ENCODE measurements around the gene ST3GAL2.
"Not testable (repeated sequence)": the region's sequence is repeated elsewhere in the genome, so short reads cannot be mapped to it uniquely, and the experiment has no call there.

ST3GAL2 gene

GRCh38 chr16:70386289-70386986 lies 52.5 kb downstream of the ST3GAL2 start:
- DNase-seq (ENCODE audit: low read depth in 2 of 2) = not testable (repeated sequence)

GRCh38 chr16:70383421-70383960 lies 55.4 kb downstream of the ST3GAL2 start:
- no peak for DNase-seq (ENCODE audit: low read depth in 2 of 2)

GRCh38 chr16:70381604-70382342 lies 57.1 kb downstream of the ST3GAL2 start:
- DNase-seq (ENCODE audit: low read depth in 2 of 2) = no peak

GRCh38 chr16:70380919-70381603 lies 57.8 kb downstream of the ST3GAL2 start:
- peak; percentile 82 to 85 for DNase-seq (ENCODE audit: low read depth in 2 of 2)

- peak; percentile 16 to 67 for DNase-seq (ENCODE audit: low read depth in 2 of 2)
Measured at GRCh38 chr16:70380248-70380918, 58.5 kb downstream of the ST3GAL2 start.

GRCh38 chr16:70378869-70379493 lies 59.9 kb downstream of the ST3GAL2 start:
- no peak for DNase-seq (ENCODE audit: low read depth in 2 of 2)

GRCh38 chr16:70377782-70378181 lies 61.1 kb downstream of the ST3GAL2 start:
- no peak for DNase-seq (ENCODE audit: low read depth in 2 of 2)

GRCh38 chr16:70375636-70376611 lies 63.0 kb downstream of the ST3GAL2 start:
- DNase-seq (ENCODE audit: low read depth in 2 of 2) = no peak

- DNase-seq (ENCODE audit: low read depth in 2 of 2) = no peak
Measured at GRCh38 chr16:70374213-70374612, 64.7 kb downstream of the ST3GAL2 start.

GRCh38 chr16:70372921-70373728 lies 65.8 kb downstream of the ST3GAL2 start:
- no peak for DNase-seq (ENCODE audit: low read depth in 2 of 2)

GRCh38 chr16:70370924-70371323 lies 68.0 kb downstream of the ST3GAL2 start:
- DNase-seq (ENCODE audit: low read depth in 2 of 2) = no peak

GRCh38 chr16:70370145-70370544 lies 68.8 kb downstream of the ST3GAL2 start:
- DNase-seq (ENCODE audit: low read depth in 2 of 2) = not testable (repeated sequence)

GRCh38 chr16:70364399-70364798 lies 74.5 kb downstream of the ST3GAL2 start:
- DNase-seq (ENCODE audit: low read depth in 2 of 2) = no peak

- DNase-seq (ENCODE audit: low read depth in 2 of 2) = no peak
Measured at GRCh38 chr16:70359552-70359951, 79.3 kb downstream of the ST3GAL2 start.

- no peak for DNase-seq (ENCODE audit: low read depth in 2 of 2)
Measured at GRCh38 chr16:70349783-70350182, 89.1 kb downstream of the ST3GAL2 start.

GRCh38 chr16:70348991-70349390 lies 89.9 kb downstream of the ST3GAL2 start:
- DNase-seq (ENCODE audit: low read depth in 2 of 2) = no peak

- DNase-seq (ENCODE audit: low read depth in 2 of 2) = no peak
Measured at GRCh38 chr16:70345840-70346239, 93.1 kb downstream of the ST3GAL2 start.

- DNase-seq (ENCODE audit: low read depth in 2 of 2) = no peak
Measured at GRCh38 chr16:70342016-70342415, 96.9 kb downstream of the ST3GAL2 start.

- no peak for DNase-seq (ENCODE audit: low read depth in 2 of 2)
Measured at GRCh38 chr16:70341600-70341999, 97.3 kb downstream of the ST3GAL2 start.
